Uterus (tissue), 2 donors: ENCODE results near the gene CDYL.

Experiments used
- CTCF ChIP-seq, 4 experiments: fragments of 200-600 bp in 2 of 4; fragments of 450-650 bp in 2 of 4; sonication (generic) in 2 of 4; IDR thresholded peaks; one replicate each; pipeline ENCODE4 v1.5.1; 2016 to 2019; ENCODE audit warnings: antibody characterized with exemption in 4 of 4, mild to moderate bottlenecking in 2 of 4, moderate library complexity in 1 of 4
- POLR2A ChIP-seq, 2 donors: fragments of 450-650 bp; IDR thresholded peaks; one replicate each; pipeline ENCODE4 v1.6.1; 2016; ENCODE audit warnings: antibody characterized with exemption in 2 of 2, mild to moderate bottlenecking in 1 of 2, moderate library complexity in 1 of 2

GRCh38 chr6:4916954-4917561 is 140.9 kb downstream of the CDYL start:
- TF ChIP-seq CTCF (IDR thresholded peaks at IDR 0.05) (no peak), POLR2A (IDR thresholded peaks at IDR 0.05) (no peak)
